Measurements from ENCODE around the gene BHMT.

Gene BHMT, protein sequence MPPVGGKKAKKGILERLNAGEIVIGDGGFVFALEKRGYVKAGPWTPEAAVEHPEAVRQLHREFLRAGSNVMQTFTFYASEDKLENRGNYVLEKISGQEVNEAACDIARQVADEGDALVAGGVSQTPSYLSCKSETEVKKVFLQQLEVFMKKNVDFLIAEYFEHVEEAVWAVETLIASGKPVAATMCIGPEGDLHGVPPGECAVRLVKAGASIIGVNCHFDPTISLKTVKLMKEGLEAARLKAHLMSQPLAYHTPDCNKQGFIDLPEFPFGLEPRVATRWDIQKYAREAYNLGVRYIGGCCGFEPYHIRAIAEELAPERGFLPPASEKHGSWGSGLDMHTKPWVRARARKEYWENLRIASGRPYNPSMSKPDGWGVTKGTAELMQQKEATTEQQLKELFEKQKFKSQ

DNA sequence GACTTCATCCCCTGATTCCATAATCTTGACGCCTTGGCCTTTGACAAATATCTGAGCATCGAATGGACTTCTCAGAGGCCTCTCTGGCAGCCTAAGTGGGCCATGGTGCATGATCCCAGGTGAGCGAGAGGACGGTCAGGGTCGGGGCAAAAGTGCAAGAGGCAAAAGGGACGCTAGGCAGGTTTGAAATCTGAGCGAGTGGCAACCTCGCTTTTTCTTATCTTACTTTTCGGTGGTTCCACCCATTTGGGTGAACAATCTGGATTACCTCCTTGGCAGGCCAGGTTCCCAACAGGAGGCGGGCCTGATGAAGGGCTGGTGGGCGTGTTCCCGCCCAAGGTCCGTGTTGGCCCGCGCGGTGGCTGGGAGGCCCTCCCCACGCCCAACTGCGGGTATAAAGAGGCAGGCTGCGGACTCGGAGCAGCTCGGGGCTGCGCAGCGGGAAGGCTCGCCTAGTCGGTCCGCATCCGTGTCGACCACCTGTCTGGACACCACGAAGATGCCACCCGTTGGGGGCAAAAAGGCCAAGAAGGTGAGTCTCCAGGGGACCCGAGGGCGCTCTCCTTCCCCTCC is at the start of gene BHMT:
TSS of gene BHMT (plus strand) at position 423 of the 573 bp plus-strand sequence. CDS start at position 500, 77 bp downstream.
- H3K27me3 Mint-ChIP-seq: peaks cover 79% of the 10 kb centered on the region
- no peak for DNase-seq
- no peaks in the 10 kb centered on the region for H3K4me1 Mint-ChIP-seq (ENCODE audit: low read depth)
- H3K36me3 Mint-ChIP-seq (ENCODE audit: low read depth): no peaks in the 10 kb centered on the region
- H3K4me3 Mint-ChIP-seq: no peak within 1 kb of the TSS
- no peak within 1 kb of the TSS for H3K27ac Mint-ChIP-seq
- no peaks in the 10 kb centered on the region for H3K9me3 Mint-ChIP-seq

DNA sequence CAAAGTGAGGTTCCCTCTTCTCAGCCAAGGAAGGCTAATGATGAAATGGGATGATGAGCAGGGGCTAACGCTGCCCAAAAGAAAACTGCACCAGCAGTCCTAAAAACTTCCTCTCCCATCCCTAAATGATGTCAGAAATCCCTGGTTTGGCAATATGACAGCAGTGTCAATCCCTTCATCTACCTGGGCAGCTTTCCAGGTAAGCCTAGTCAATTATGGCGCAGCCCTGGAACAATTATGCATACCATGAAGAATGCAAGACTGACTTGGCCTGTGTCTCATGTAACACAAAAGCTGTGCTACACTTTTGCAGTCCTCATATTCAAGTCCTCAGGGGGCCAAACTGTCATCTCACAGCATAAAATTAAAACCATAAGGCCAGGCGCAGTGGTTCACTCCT is 49.2 kb upstream of the BHMT start:
- no peaks in the 10 kb centered on the region for H3K36me3 Mint-ChIP-seq (ENCODE audit: low read depth)
- no peaks in the 10 kb centered on the region for H3K9me3 Mint-ChIP-seq
- H3K27me3 Mint-ChIP-seq: peaks cover 28% of the 10 kb centered on the region
- DNase-seq: no peak
- H3K27ac Mint-ChIP-seq: no peak overlapping the region
- no peaks in the 10 kb centered on the region for H3K4me1 Mint-ChIP-seq (ENCODE audit: low read depth)
- no peak overlapping the region for H3K4me3 Mint-ChIP-seq

DNA sequence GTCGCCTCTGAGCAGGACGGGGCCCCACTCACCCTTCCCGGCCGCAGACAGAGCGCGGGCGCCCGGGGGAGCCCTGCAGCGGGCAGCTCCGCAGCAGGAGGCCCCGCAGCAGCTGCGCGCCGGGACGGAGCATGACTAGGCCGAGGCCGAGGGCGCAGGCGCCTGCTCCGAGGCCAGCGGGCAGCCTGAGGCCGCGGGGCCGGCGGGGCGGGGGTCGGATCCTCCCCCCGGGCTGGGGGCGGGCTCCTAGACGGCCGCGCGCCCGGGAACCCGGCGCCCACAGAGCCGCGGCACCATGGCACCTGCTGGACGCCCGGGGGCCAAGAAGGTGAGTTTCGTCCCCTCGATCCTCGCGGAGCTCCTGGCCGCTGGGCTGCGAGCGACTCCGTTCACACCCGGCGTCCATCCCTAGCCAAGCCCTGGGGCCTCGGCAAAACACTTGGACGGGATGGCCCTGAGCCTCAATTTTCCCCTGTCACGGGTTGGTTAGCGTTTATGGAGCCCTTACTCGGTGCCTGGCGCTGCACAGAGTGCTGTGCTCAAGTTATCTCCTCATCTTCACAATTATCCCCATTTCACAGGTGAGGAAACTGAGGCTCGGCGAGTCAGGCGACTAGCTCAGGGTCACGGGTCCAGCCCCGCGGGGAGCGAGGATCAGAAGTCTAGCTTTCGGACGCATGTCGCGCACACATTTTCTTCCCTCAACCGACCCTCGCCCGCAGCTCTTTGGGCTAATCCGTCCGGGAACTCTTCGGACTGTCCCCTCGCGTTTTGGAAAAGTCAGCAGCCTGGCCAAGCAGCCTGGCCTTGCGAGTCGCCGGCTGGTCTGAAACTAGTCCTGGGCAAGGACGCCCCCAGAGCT is 41.9 kb upstream of the BHMT start, which contains the start of the genes BHMT2 and DMGDH:
TSS of gene BHMT2 (plus strand) at position 280 of the 862 bp plus-strand sequence. CDS start at position 296, 16 bp downstream.
TSS of gene DMGDH (minus strand) at position 187 of the 862 bp plus-strand sequence. CDS start at position 133, 54 bp downstream.
- H3K9me3 Mint-ChIP-seq: no peaks in the 10 kb centered on the region
- DNase-seq: no peak
- peaks cover 6% of the 10 kb centered on the region for H3K4me1 Mint-ChIP-seq (ENCODE audit: low read depth)
- H3K4me3 Mint-ChIP-seq: no peak within 1 kb of the TSS
- no peak within 1 kb of the TSS for H3K27ac Mint-ChIP-seq
- H3K36me3 Mint-ChIP-seq (ENCODE audit: low read depth): no peaks in the 10 kb centered on the region
- peaks cover 58% of the 10 kb centered on the region for H3K27me3 Mint-ChIP-seq

DNA sequence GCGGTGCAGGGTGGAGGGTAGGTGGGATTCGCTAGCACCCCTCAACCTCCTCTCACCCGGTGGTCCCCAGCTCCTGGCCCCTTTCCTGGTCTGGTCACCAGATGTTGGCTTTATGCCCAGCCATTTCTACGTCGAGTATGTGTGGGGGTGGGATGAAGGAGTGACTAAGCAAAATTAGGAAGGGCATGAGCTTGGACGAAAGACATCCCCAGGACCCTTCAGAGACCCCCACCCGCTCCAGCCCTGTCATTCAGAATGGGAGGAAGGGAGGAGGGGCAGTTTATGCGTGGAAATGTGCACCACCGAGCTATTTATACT is 41.3 kb upstream of the BHMT start:
- peaks cover 58% of the 10 kb centered on the region for H3K27me3 Mint-ChIP-seq
- DNase-seq: no peak
- no peaks in the 10 kb centered on the region for H3K36me3 Mint-ChIP-seq (ENCODE audit: low read depth)
- H3K9me3 Mint-ChIP-seq: no peaks in the 10 kb centered on the region
- H3K27ac Mint-ChIP-seq: no peak overlapping the region
- peaks cover 7% of the 10 kb centered on the region for H3K4me1 Mint-ChIP-seq (ENCODE audit: low read depth)
- no peak overlapping the region for H3K4me3 Mint-ChIP-seq

DNA sequence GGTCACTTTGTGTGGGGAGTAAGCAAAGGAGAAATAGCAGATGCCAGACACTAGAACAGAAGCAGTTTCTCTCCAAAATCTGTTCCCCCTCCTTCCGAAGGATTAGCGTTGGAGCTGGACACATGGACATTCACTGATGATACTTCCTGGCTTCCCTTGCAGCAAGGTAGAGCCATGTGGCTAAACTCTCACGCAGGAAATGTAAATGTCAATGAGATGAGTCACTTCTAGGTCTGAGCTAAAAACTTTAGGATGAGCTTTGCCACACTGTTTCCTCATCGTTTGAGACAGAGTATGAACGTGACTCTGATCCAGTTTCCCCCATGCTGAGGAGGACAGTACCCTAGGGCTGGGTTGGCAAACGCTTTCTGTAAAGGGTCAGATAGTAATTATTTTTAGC is 37.0 kb upstream of the BHMT start:
- Mint-ChIP-seq H3K4me1 (ENCODE audit: low read depth) (peaks cover 9% of the 10 kb centered on the region), H3K9me3 (no peaks in the 10 kb centered on the region), H3K36me3 (ENCODE audit: low read depth) (no peaks in the 10 kb centered on the region), H3K4me3 (no peak overlapping the region), H3K27ac (no peak overlapping the region), H3K27me3 (peaks cover 28% of the 10 kb centered on the region)
- DNase-seq: no peak

DNA sequence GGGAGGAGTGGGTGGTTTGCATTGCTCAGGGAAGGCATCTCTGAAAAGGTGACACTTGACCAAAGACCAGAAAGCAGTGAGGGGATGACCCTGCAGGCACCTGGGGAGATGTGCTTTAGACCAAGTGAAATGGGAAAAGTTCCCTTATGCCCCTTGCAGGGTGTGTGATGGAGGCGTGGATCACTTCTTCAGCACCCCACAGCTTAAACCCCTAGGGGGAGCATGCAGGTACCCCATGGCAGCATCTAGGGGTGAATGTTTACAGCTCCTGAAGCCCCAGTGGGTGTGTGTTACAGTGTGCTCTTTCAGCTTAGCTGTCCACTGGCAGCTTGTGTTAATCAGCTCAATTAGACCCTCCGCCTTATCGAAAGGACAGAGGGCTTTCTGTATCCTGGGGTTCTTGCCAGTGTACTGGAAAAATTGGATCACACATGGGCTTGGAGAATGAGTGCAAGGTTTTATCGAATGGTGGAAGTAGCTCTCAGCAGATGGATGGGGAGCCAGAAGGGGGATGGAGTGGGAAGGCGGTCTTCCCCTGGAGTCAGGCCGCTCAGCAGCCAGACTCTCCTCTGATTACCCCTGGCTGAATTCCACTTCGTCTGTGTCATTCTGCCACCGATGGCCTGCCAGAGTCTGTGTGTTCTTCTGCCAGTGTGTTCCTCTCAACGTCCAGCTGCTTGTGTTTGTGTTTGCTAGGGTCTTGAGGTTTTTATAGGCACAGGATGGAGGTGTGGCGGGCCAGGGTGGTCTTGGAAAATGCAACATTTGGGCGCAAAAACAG is 35.8 kb upstream of the BHMT start:
- H3K9me3 Mint-ChIP-seq: no peaks in the 10 kb centered on the region
- H3K27ac Mint-ChIP-seq: no peak overlapping the region
- H3K36me3 Mint-ChIP-seq (ENCODE audit: low read depth): no peaks in the 10 kb centered on the region
- H3K27me3 Mint-ChIP-seq: peaks cover 18% of the 10 kb centered on the region
- peaks cover 7% of the 10 kb centered on the region for H3K4me1 Mint-ChIP-seq (ENCODE audit: low read depth)
- no peak overlapping the region for H3K4me3 Mint-ChIP-seq
- DNase-seq: no peak

DNA sequence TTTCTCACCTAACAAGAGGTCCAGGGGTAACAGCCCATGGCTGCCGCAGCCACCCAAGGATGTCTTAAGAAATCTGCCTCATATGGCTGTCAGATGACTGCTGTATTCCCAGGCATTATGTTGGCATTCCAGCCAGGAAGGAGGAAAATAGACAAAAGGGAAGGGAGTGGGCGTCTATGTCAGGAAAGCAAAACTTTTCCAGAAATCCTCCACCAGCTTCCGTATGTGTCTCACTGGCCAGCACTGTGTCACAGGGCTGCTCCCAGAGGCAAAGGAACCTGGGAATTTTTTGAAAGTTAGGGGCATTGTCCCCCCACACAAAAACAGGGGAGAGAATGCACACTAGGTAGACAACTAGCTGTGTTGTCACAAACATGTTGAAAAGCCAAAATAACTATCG is 34.8 kb upstream of the BHMT start:
- DNase-seq: no peak
- H3K4me3 Mint-ChIP-seq: no peak overlapping the region
- no peak overlapping the region for H3K27ac Mint-ChIP-seq
- H3K9me3 Mint-ChIP-seq: no peaks in the 10 kb centered on the region
- peaks cover 7% of the 10 kb centered on the region for H3K4me1 Mint-ChIP-seq (ENCODE audit: low read depth)
- no peaks in the 10 kb centered on the region for H3K36me3 Mint-ChIP-seq (ENCODE audit: low read depth)
- peaks cover 10% of the 10 kb centered on the region for H3K27me3 Mint-ChIP-seq

DNA sequence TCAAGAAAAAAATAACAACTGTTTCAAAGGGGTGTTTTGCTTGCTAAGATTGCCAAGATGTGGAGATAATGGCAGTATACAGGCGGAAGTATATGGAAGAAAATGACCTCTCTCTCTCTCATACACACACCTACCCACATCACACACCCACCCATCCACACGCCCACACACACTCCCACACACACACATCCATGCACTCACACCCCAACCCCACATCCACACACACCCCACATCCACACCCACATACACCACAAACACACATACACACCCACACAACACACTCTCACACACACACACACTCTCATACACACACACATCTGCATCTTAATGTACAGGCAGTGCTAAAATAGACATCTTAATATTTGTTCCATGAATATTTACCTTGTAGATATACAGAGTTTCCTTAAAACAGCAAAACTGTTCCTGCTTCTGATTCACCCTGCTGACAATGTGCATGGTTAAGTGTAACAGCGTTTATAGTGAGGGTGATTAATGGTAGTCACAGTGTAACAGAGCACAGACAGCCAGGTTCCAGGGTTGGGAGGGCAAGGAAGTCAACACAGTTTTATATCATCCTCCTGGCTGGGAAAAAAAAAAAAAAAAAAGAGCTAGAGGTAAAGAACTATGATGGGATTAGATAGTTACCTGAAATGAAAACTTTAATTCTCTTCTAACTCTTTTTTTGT is 33.8 kb upstream of the BHMT start:
- Mint-ChIP-seq H3K4me1 (ENCODE audit: low read depth) (peaks cover 7% of the 10 kb centered on the region), H3K36me3 (ENCODE audit: low read depth) (no peaks in the 10 kb centered on the region), H3K27me3 (peaks cover 5% of the 10 kb centered on the region), H3K4me3 (no peak overlapping the region), H3K9me3 (no peaks in the 10 kb centered on the region), H3K27ac (no peak overlapping the region)
- no peak for DNase-seq

DNA sequence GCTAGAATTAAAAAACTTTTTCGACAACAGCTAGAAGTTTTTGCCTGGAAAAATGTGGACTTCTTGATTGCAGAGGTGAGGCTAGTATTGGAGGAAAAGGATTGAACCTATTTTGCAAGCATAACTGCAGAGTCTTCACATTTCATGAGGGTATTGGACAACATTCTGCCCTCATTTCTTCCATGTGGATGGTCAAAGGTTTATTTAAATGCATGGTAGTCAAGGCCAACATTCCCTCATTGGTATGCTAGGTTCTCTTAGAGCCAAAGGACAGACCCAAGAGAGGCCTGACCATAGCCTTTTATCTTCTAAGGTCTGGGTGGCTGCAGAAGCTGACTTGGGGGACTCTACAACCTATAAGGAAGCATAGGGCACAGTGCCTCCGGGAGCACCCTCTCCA is 30.8 kb upstream of the BHMT start:
- DNase-seq: no peak
- H3K4me1 Mint-ChIP-seq (ENCODE audit: low read depth): peaks cover 4% of the 10 kb centered on the region
- H3K36me3 Mint-ChIP-seq (ENCODE audit: low read depth): no peaks in the 10 kb centered on the region
- no peaks in the 10 kb centered on the region for H3K9me3 Mint-ChIP-seq
- no peaks in the 10 kb centered on the region for H3K27me3 Mint-ChIP-seq
- no peak overlapping the region for H3K4me3 Mint-ChIP-seq
- no peak overlapping the region for H3K27ac Mint-ChIP-seq

DNA sequence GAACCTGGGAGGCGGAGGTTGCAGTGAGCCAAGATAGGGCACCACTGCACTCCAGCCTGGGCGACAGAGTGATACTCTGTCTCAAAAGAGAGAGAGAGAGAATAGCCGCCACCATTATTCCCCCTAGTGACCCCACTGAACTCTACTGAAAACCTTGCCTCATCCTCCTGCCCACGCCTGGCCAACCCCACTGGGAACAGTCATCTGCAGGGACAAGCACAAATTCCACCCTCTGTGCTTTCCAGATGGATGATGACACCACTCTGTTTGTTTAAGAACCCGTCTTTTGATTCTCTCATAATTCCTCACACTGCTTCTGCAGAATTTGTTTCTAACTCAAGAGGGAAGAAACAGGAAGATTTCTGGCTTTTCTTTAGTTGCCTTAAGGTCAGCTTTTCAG is 29.8 kb upstream of the BHMT start:
- Mint-ChIP-seq H3K36me3 (ENCODE audit: low read depth) (no peaks in the 10 kb centered on the region), H3K27ac (no peak overlapping the region), H3K4me3 (no peak overlapping the region), H3K27me3 (no peaks in the 10 kb centered on the region), H3K9me3 (no peaks in the 10 kb centered on the region), H3K4me1 (ENCODE audit: low read depth) (peaks cover 4% of the 10 kb centered on the region)
- no peak for DNase-seq

DNA sequence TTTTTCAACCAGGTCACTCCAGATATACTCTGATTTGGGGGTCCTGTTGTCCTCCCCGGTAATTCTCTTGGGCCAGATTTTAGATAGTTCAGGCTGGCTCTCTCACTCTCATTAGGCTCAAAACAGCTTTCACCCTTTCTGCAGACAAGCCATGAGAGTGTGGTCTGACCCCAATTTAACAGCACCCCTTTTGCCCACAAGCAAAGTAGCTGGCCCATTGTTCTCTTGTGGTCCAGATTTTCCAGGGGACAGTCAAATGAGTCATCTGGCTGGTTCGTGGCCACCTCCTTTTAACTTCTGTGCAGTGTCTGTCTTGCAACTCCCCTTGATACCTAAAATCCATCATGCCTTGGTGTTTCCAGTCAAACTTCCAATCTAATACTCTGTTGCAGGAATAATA is 25.5 kb upstream of the BHMT start:
- Mint-ChIP-seq H3K36me3 (ENCODE audit: low read depth) (no peaks in the 10 kb centered on the region), H3K9me3 (no peaks in the 10 kb centered on the region), H3K4me1 (ENCODE audit: low read depth) (no peaks in the 10 kb centered on the region), H3K4me3 (no peak overlapping the region), H3K27me3 (no peaks in the 10 kb centered on the region), H3K27ac (no peak overlapping the region)
- no peak for DNase-seq

DNA sequence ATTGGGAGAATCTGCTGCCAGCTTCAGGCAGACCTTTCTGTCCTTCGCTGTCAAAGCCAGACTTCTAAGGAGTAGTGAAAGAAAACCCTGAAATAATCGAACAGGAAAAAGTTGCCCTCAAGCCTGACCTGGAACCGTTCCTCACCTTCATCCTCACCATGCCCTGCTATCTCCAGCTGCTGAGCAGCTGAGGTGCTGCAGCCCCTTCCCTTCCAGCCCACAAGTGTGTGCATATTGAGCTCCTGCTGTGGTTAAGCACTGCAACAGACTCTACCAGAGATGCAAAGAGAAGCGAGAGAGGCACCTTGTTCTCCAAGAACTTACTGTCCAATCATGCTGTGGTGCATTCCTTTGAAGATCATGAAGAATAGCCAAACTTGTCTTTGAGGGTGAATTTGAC is 23.1 kb upstream of the BHMT start:
- H3K27me3 Mint-ChIP-seq: peaks cover 5% of the 10 kb centered on the region
- no peak overlapping the region for H3K27ac Mint-ChIP-seq
- H3K4me1 Mint-ChIP-seq (ENCODE audit: low read depth): no peaks in the 10 kb centered on the region
- H3K36me3 Mint-ChIP-seq (ENCODE audit: low read depth): no peaks in the 10 kb centered on the region
- H3K9me3 Mint-ChIP-seq: no peaks in the 10 kb centered on the region
- no peak overlapping the region for H3K4me3 Mint-ChIP-seq
- no peak for DNase-seq

DNA sequence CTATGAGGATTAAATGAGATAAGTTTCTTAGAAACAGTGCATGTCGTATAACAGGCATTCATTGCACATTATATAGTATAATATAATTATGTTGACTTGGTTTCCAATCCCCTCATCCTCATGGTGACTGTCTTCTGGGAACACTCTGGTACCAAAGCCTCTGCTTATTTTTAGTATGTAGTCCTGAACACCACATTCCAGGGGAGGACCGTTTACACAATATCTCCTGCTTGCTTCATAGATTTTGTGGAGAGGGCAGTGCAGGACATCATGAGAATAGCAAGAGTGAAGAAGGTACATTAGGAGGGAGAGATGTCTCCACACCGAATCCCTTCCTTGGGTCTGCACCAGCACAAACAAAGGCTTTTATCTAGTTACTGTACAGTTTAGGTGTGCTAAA is 20.5 kb upstream of the BHMT start:
- H3K27me3 Mint-ChIP-seq: peaks cover 10% of the 10 kb centered on the region
- no peaks in the 10 kb centered on the region for H3K4me1 Mint-ChIP-seq (ENCODE audit: low read depth)
- DNase-seq: no peak
- H3K4me3 Mint-ChIP-seq: no peak overlapping the region
- no peaks in the 10 kb centered on the region for H3K9me3 Mint-ChIP-seq
- no peak overlapping the region for H3K27ac Mint-ChIP-seq
- no peaks in the 10 kb centered on the region for H3K36me3 Mint-ChIP-seq (ENCODE audit: low read depth)

DNA sequence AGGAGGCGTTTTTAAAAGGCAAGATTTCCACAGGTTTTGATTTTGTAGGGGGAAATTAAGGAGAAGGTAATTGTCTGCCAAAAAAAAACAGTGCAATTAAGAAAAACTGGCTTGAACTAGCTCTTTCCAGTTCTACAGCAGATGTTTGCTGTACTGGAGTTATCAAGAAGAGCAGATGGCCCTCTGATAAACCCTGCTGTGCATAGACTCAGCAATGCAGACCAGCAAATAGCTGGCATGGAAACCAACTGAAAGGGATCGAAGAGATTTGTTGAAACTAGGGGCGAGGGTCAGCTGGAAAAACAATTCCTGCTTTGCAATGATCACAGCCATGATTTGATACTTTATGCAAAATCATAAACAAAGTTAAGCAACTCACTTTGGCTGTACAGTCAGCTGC is 17.8 kb upstream of the BHMT start:
- H3K4me3 Mint-ChIP-seq: no peak overlapping the region

More for the DNA sequence above, 17.8 kb upstream of the BHMT start:
- H3K27me3 Mint-ChIP-seq: peaks cover 10% of the 10 kb centered on the region
- no peaks in the 10 kb centered on the region for H3K4me1 Mint-ChIP-seq (ENCODE audit: low read depth)
- H3K27ac Mint-ChIP-seq: no peak overlapping the region
- H3K9me3 Mint-ChIP-seq: no peaks in the 10 kb centered on the region
- no peaks in the 10 kb centered on the region for H3K36me3 Mint-ChIP-seq (ENCODE audit: low read depth)
- DNase-seq: no peak

Measured in activated T-cell treated with anti-CD3 and anti-CD28 coated beads, Interleukin-2, amount 50 U/mL, for 24 hours (primary cell).